ENCODE data around the gene CDKN2B-AS1.

CDKN2B-AS1 gene

GRCh38 chr9:22169243-22169642 lies 174.7 kb downstream of the CDKN2B-AS1 start:
- no peak for DNase-seq

GRCh38 chr9:22169727-22170503 lies 175.3 kb downstream of the CDKN2B-AS1 start:
- DNase-seq = no peak

All from DMS153 (cell line).